Measurements from ENCODE around the gene SMNDC1.

SMNDC1 gene

DNA sequence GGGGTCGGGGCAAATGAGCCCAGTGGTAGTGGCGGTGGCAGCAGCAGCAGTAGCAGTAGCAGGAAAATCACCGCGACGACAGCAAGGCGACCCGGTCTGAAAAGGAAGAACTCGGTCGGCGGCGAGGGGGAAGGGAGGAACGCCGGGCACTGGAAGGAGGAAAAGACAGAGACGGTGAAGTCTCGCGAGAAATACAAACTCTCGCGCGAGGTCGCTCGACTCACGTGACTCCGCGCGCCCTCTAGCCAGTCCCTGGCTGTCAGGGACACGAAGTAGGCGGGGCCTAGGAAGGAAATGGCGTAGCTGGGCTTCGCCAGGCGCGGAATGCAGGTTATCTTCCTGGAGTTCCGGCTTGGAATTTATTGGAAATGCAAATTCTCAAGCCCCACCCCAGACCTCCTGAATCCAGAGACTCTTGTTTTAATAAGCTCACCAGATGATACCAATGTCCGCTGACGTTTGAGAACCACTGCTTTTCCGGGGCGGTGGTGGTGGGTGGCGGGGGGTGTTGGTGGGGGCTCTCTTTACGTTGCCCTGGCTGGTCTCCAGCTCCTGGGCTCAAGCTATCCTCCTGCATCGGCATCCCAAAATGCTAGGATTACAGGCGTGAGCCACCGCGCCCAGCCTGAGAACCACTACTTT lies at the start of gene SMNDC1:
SMNDC1 (minus strand) TSS at position 141 of the 642 bp plus-strand sequence. CDS start 1,333 bp downstream, outside the sequence.
- Histone ChIP-seq H3K9me3 (ENCODE audit: control insufficient read depth, low read length) (no peaks in the 10 kb centered on the region), H3K9ac (ENCODE audit: low read length) (peak within 1 kb of the TSS; percentile 75), H3K36me3 (ENCODE audit: control insufficient read depth, insufficient read depth, low read length) (peaks cover 4% of the 10 kb centered on the region), H3K4me3 (ENCODE audit: low read length) (peak within 1 kb of the TSS; percentile 40), H3K4me1 (ENCODE audit: control insufficient read depth, insufficient read depth, low read length) (peaks cover 6% of the 10 kb centered on the region), H3K27me3 (ENCODE audit: control insufficient read depth, insufficient read depth, low read length) (no peaks in the 10 kb centered on the region)

DNA sequence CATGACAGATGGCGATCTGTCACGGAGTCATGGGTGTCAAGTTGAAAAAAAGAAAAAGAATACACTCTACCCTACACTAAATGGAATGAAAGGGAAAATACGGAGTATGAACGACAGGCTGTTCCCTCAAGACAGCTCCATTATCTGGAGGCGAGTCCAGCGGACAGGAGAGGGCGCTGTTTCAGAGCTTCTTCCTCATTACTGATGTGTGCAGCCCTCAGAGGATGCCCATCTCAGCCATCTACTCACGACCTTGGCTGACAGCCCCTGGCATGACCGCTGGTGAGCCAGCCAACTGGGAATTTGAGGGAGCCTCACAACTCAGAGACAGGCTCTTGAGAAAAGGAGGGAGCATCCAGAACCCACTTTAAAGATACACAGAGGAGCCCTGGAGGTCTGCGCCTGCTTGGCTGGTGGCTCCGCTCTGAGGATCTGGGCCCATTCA lies 49.6 kb upstream of the SMNDC1 start:
- peaks cover 17% of the 10 kb centered on the region for H3K4me1 ChIP-seq (ENCODE audit: control insufficient read depth, insufficient read depth, low read length)
- no peak overlapping the region for H3K4me3 ChIP-seq (ENCODE audit: low read length)
- H3K9ac ChIP-seq (ENCODE audit: low read length): no peak overlapping the region
- H3K27me3 ChIP-seq (ENCODE audit: control insufficient read depth, insufficient read depth, low read length): peaks cover 77% of the 10 kb centered on the region
- no peaks in the 10 kb centered on the region for H3K9me3 ChIP-seq (ENCODE audit: control insufficient read depth, low read length)
- no peaks in the 10 kb centered on the region for H3K36me3 ChIP-seq (ENCODE audit: control insufficient read depth, insufficient read depth, low read length)

DNA sequence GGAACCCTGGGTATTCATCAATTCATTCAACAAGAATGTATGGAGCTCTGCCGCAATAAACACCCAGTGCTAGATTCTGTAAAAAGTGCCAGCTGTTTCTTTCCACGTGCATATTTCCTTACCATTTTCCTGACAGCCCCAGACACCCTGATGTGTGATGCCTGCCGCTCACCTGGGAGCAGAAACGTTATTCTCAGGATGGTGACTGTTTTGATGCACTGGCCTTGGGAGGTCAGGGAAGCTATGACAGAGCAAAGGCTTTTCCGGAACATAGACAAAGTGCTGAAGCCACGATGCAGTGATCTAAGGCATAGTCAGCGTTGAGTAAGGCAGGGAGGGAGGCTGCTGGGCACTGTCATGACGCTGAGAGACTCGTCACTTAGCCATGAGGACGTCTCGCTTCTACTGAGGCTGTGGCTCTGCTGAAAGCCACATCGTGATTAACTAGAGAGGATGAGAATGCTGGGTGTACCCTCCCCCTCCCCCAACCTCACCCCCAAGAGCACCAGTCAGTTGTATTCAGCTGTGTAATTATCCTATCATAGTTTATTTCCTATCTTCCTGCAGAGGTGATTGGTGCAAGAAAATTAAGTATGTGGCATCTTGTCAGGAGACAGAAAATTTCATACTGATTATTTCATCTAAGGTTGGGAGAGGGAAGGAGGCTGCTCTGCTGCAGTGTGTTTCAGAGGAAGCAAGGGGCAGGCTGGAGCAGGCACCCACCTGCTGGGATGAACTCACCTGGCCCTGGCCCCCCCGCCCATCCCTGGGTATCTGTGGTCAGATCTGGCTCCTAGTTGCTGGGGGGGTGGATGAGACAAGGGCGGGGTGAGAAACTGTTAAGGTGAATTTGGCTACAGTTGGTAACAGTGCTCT lies 48.8 kb upstream of the SMNDC1 start:
- Histone ChIP-seq H3K4me1 (ENCODE audit: control insufficient read depth, insufficient read depth, low read length) (peaks cover 17% of the 10 kb centered on the region), H3K9me3 (ENCODE audit: control insufficient read depth, low read length) (no peaks in the 10 kb centered on the region), H3K9ac (ENCODE audit: low read length) (no peak overlapping the region), H3K36me3 (ENCODE audit: control insufficient read depth, insufficient read depth, low read length) (no peaks in the 10 kb centered on the region), H3K27me3 (ENCODE audit: control insufficient read depth, insufficient read depth, low read length) (peaks cover 73% of the 10 kb centered on the region), H3K4me3 (ENCODE audit: low read length) (no peak overlapping the region)

DNA sequence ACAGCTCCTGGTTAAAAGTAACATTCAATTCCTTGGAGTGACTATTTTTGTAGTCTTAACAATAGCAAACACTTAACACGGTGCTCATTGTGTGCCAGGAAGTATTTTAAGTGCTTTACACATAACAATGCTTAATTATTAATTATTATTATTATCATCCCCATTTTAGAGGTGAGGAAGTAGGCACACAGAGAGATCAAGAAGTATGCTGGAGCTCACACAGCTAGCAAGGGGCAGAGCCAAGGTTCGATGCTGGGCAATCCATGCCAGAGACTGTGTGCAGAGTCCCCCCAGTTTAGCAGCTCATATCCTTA lies 48.2 kb upstream of the SMNDC1 start:
- Histone ChIP-seq H3K4me3 (ENCODE audit: low read length) (no peak overlapping the region), H3K9me3 (ENCODE audit: control insufficient read depth, low read length) (no peaks in the 10 kb centered on the region), H3K9ac (ENCODE audit: low read length) (no peak overlapping the region), H3K27me3 (ENCODE audit: control insufficient read depth, insufficient read depth, low read length) (peaks cover 67% of the 10 kb centered on the region), H3K36me3 (ENCODE audit: control insufficient read depth, insufficient read depth, low read length) (no peaks in the 10 kb centered on the region), H3K4me1 (ENCODE audit: control insufficient read depth, insufficient read depth, low read length) (peaks cover 17% of the 10 kb centered on the region)

DNA sequence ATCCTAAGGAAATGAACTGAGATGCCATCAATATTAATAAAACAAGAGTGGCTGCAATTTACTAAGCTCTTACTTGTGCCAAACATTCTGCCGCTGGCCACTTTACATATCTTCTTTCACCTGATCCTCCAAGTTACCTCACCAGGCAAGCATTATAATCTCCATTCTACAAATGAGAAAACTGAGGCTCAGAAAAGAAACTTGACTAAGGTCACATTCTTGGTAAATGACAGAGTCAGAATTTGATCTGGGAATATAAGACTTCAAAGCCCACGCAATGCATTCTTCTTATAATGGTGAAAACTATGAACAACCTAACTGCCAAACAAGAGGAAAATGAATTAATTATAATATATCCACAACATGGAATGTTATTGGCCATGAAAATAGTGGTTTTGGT lies 46.1 kb upstream of the SMNDC1 start:
- H3K9ac ChIP-seq (ENCODE audit: low read length): no peak overlapping the region
- H3K4me3 ChIP-seq (ENCODE audit: low read length): no peak overlapping the region
- peaks cover 53% of the 10 kb centered on the region for H3K27me3 ChIP-seq (ENCODE audit: control insufficient read depth, insufficient read depth, low read length)
- no peaks in the 10 kb centered on the region for H3K36me3 ChIP-seq (ENCODE audit: control insufficient read depth, insufficient read depth, low read length)
- no peaks in the 10 kb centered on the region for H3K9me3 ChIP-seq (ENCODE audit: control insufficient read depth, low read length)
- peaks cover 4% of the 10 kb centered on the region for H3K4me1 ChIP-seq (ENCODE audit: control insufficient read depth, insufficient read depth, low read length)

DNA sequence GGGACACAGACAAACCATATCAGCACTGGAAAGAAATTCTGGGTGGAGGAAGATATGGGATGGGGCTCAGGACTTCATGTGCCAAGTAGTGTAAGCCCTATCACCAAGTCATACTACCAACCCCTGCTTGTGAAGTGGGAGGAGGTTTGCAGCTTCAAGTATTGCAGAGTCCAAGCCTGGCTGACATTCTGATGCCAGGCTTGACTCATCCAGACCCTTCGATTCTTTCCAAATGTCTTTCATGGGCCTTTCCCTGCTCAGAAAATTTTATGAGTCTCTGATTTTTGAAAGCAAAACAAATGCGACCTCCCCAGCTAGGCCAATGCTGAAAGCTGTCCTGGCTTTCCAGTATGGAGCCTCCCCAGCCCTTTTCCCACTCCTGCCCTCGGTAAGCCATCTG lies 45.1 kb upstream of the SMNDC1 start:
- Histone ChIP-seq H3K4me1 (ENCODE audit: control insufficient read depth, insufficient read depth, low read length) (peaks cover 4% of the 10 kb centered on the region), H3K36me3 (ENCODE audit: control insufficient read depth, insufficient read depth, low read length) (no peaks in the 10 kb centered on the region), H3K4me3 (ENCODE audit: low read length) (no peak overlapping the region), H3K9me3 (ENCODE audit: control insufficient read depth, low read length) (no peaks in the 10 kb centered on the region), H3K9ac (ENCODE audit: low read length) (no peak overlapping the region), H3K27me3 (ENCODE audit: control insufficient read depth, insufficient read depth, low read length) (peaks cover 46% of the 10 kb centered on the region)

DNA sequence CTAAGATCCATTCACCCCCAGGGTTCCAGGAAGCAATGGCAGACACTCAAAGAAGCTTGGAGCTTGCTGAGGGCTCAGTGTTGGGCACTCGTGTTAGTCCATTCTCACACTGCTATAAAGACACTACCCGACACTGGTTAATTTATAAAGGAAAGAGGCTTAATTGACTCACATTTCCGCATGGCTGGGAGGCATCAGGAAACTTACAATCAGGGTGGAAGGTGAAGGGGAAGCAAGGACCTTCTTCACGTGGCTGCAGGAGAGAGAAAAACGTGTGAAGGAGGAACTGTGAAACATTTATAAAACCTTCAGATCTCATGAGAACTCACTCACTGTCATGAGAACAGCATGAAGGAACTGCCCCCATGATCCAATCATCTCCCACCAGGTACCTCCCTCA lies 44.7 kb upstream of the SMNDC1 start:
- peaks cover under 1% of the 10 kb centered on the region for H3K4me1 ChIP-seq (ENCODE audit: control insufficient read depth, insufficient read depth, low read length)
- no peak overlapping the region for H3K4me3 ChIP-seq (ENCODE audit: low read length)
- peaks cover 45% of the 10 kb centered on the region for H3K27me3 ChIP-seq (ENCODE audit: control insufficient read depth, insufficient read depth, low read length)
- H3K36me3 ChIP-seq (ENCODE audit: control insufficient read depth, insufficient read depth, low read length): no peaks in the 10 kb centered on the region
- H3K9me3 ChIP-seq (ENCODE audit: control insufficient read depth, low read length): no peaks in the 10 kb centered on the region
- H3K9ac ChIP-seq (ENCODE audit: low read length): no peak overlapping the region

DNA sequence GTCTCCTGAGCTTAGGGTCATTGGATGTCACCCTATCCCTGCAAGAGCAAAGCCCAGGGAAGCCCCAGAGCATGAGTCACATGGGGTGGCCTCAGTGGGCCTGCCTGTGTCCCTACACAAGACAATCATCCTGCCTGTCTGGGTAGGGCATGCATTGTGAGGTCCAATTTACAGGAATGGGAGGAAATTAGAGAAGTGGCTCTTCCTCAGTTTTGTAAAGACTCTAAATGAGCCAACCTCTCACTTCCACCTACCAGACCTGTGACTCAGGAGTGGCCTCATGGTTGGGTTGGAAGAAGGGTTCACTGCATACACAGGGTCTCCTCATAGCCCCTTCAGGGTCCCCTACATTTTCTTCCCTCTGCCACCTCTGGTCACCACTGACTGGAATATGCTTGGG lies 43.6 kb upstream of the SMNDC1 start:
- peaks cover 44% of the 10 kb centered on the region for H3K27me3 ChIP-seq (ENCODE audit: control insufficient read depth, insufficient read depth, low read length)
- no peak overlapping the region for H3K9ac ChIP-seq (ENCODE audit: low read length)
- H3K4me1 ChIP-seq (ENCODE audit: control insufficient read depth, insufficient read depth, low read length): no peaks in the 10 kb centered on the region
- H3K36me3 ChIP-seq (ENCODE audit: control insufficient read depth, insufficient read depth, low read length): no peaks in the 10 kb centered on the region
- no peak overlapping the region for H3K4me3 ChIP-seq (ENCODE audit: low read length)
- H3K9me3 ChIP-seq (ENCODE audit: control insufficient read depth, low read length): no peaks in the 10 kb centered on the region

DNA sequence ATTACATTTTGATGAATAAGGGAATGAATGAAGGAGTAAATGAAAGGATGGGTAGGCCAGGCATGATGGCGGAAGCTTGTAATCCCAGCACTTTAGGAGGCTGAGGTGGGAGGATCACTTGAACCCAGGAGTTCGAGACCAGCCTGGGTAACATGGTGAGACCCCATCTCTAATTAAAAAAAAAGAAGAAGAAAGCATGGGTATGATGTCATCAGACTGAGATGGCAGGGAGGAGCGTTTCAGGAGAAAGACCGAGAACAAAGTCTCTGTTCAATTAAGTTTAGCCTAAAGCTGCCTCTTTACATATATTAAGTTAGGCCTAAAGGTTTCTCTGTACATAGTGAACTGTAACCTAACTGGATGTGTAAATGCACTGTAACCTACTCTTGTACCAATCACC lies 42.2 kb upstream of the SMNDC1 start:
- Histone ChIP-seq H3K27me3 (ENCODE audit: control insufficient read depth, insufficient read depth, low read length) (peaks cover 35% of the 10 kb centered on the region), H3K9ac (ENCODE audit: low read length) (no peak overlapping the region), H3K9me3 (ENCODE audit: control insufficient read depth, low read length) (no peaks in the 10 kb centered on the region), H3K4me1 (ENCODE audit: control insufficient read depth, insufficient read depth, low read length) (no peaks in the 10 kb centered on the region), H3K36me3 (ENCODE audit: control insufficient read depth, insufficient read depth, low read length) (no peaks in the 10 kb centered on the region), H3K4me3 (ENCODE audit: low read length) (no peak overlapping the region)

DNA sequence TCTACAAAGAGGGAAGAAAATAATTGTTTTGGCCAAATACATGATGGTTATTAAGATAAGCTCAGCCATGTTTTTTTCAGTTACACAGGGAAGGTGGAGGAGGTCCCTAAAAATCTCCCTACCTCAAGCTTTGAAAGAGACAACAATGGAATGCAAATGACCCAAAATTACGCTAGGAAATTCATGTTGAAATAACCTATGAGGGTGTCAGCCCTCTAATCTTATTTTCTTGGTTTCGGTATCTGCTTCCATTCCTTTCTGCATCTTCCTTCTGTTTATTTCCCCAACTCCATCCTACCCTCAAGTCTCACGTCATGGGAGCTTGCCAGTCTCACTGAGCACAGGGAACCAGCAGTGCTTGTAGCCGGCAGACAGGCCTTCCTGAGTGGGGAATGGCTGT lies 40.6 kb upstream of the SMNDC1 start:
- H3K9me3 ChIP-seq (ENCODE audit: control insufficient read depth, low read length): no peaks in the 10 kb centered on the region

DNA sequence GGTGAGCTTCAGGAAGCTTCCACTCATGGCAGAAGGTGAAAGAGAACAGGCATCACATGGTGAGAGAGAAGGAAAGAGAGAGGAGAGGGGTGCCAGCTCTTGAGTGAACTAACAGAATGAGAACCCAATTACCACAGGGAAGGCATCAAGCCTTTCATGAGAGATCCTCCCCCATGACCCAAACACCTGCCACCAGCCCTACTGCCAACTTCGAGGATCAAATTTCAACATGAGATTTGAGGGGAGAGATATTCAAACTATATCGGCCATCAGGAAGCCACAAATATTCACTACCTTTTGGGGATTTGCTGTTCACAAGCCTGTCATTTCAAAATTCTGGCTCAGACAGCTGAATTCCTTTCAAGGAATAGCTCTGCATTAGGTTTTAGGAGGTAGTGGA lies 39.9 kb upstream of the SMNDC1 start:
- no peak overlapping the region for H3K4me3 ChIP-seq (ENCODE audit: low read length)
- H3K9ac ChIP-seq (ENCODE audit: low read length): no peak overlapping the region
- H3K4me1 ChIP-seq (ENCODE audit: control insufficient read depth, insufficient read depth, low read length): no peaks in the 10 kb centered on the region
- H3K27me3 ChIP-seq (ENCODE audit: control insufficient read depth, insufficient read depth, low read length): peaks cover 28% of the 10 kb centered on the region
- H3K9me3 ChIP-seq (ENCODE audit: control insufficient read depth, low read length): no peaks in the 10 kb centered on the region
- H3K36me3 ChIP-seq (ENCODE audit: control insufficient read depth, insufficient read depth, low read length): no peaks in the 10 kb centered on the region

More for the DNA sequence above, 40.6 kb upstream of the SMNDC1 start:
- no peak overlapping the region for H3K9ac ChIP-seq (ENCODE audit: low read length)
- no peaks in the 10 kb centered on the region for H3K36me3 ChIP-seq (ENCODE audit: control insufficient read depth, insufficient read depth, low read length)
- H3K4me1 ChIP-seq (ENCODE audit: control insufficient read depth, insufficient read depth, low read length): no peaks in the 10 kb centered on the region
- no peak overlapping the region for H3K4me3 ChIP-seq (ENCODE audit: low read length)
- peaks cover 34% of the 10 kb centered on the region for H3K27me3 ChIP-seq (ENCODE audit: control insufficient read depth, insufficient read depth, low read length)

DNA sequence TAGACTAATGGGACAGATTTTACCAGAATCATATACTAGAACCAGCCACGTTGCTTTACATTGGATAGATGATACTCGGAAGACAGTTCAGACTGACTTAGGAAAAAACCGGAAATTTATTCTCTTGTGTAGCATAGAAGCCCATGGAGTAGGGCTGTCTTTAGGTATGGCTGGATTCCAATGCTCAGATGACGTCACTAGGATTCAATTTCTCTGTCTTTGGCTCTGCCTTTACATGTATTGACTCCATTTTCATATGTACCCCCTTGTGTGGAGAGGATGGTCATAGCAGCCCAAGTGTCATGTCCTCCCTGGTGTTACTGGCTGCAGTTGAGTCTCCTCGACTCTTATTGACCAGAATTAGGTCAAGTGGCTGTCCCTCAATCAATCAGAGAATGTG lies 39.2 kb upstream of the SMNDC1 start:
- Histone ChIP-seq H3K4me3 (ENCODE audit: low read length) (no peak overlapping the region), H3K4me1 (ENCODE audit: control insufficient read depth, insufficient read depth, low read length) (no peaks in the 10 kb centered on the region), H3K27me3 (ENCODE audit: control insufficient read depth, insufficient read depth, low read length) (peaks cover 22% of the 10 kb centered on the region), H3K36me3 (ENCODE audit: control insufficient read depth, insufficient read depth, low read length) (no peaks in the 10 kb centered on the region), H3K9ac (ENCODE audit: low read length) (no peak overlapping the region), H3K9me3 (ENCODE audit: control insufficient read depth, low read length) (no peaks in the 10 kb centered on the region)

All from mucosa of stomach (tissue), 1 donor.